Calu3 (cell line): Measurements from ENCODE around the gene SYNE2. TPM values are rescaled to one million over a fixed set of nuclear protein-coding genes. Genes with fewer than 3 reads are reported as not detected.

Experiments used
- BruUV-seq: library from RNA; stranded (reverse); fragments of 400-500 nt; replicated peaks from 2 replicates; lab custom pipeline; 2021; lab: Mats Ljungman, UMichigan
- CTCF ChIA-PET: fragments of 300-600 bp; sonication (Branson Sonifier 250); formaldehyde crosslinking; loops from one replicate; lab custom pipeline; 2022; ENCODE audit warnings: antibody characterized with exemption; lab: Charles Lee
- DNase-seq: peaks from one replicate; pipeline ENCODE4 v3.0.0; 2022
- H3K27ac Mint-ChIP-seq: one replicate; pipeline ENCODE4 v1.8.0; 2022; ENCODE audit warnings: mixed read lengths; ENCODE audit not compliant: unreplicated experiment
- H3K27me3 Mint-ChIP-seq: one replicate; pipeline ENCODE4 v1.8.0; 2022; ENCODE audit warnings: mixed read lengths; ENCODE audit not compliant: unreplicated experiment
- H3K36me3 Mint-ChIP-seq: one replicate; pipeline ENCODE4 v1.8.0; 2022; ENCODE audit warnings: mild to moderate bottlenecking, moderate library complexity, mixed read lengths; ENCODE audit not compliant: insufficient read depth, unreplicated experiment
- H3K4me1 Mint-ChIP-seq: one replicate; pipeline ENCODE4 v1.8.0; 2022; ENCODE audit warnings: mild to moderate bottlenecking, low read depth, mixed read lengths; ENCODE audit not compliant: unreplicated experiment
- H3K4me3 Mint-ChIP-seq: one replicate; pipeline ENCODE4 v1.8.0; 2022; ENCODE audit warnings: mild to moderate bottlenecking, low read depth, moderate library complexity, mixed read lengths; ENCODE audit not compliant: unreplicated experiment
- H3K9me3 Mint-ChIP-seq: one replicate; pipeline ENCODE4 v1.8.0; 2022; ENCODE audit warnings: low read depth, mixed read lengths; ENCODE audit not compliant: unreplicated experiment
- CTCF ChIP-seq: fragments of 200-600 bp; IDR thresholded peaks from one replicate; pipeline ENCODE4 v1.8.0; 2022; ENCODE audit warnings: antibody characterized with exemption; ENCODE audit not compliant: unreplicated experiment
- intact Hi-C: fragments of 100-400 bp; cut with micrococcal nuclease; formaldehyde crosslinking; loops from one replicate; pipeline ENCODE4 v1.10.0; 2022; ENCODE audit not compliant: unreplicated experiment
- total RNA-seq: library from RNA; stranded (reverse); gene quantifications from 2 replicates; pipeline ENCODE4 v1.2.3, GENCODE V29; 2022

The SYNE2 gene
- total RNA-seq, 1 experiment from 2014 or later = 171 TPM

GRCh38 chr14:63852271-63852816 is 460 bp upstream of the SYNE2 start:
- intact Hi-C loops = no loop called here
- DNase-seq = no peak
- CTCF ChIA-PET = interaction anchor here (0.6 to 2.0 kb wide), 5 partner anchors 11 to 124 kb away, joined by 3 to 6 read pairs (median 3); no protein-coding TSS in a partner anchor
- peak overlapping the region; percentile 75 for H3K4me3 Mint-ChIP-seq
- H3K9me3 Mint-ChIP-seq = no peaks in the 10 kb centered on the region
- peak overlapping the region; percentile 76 for H3K27ac Mint-ChIP-seq
- H3K27me3 Mint-ChIP-seq = no peaks in the 10 kb centered on the region
- no TSS peak for BruUV-seq
- peaks cover 20% of the 10 kb centered on the region for H3K4me1 Mint-ChIP-seq
- H3K36me3 Mint-ChIP-seq = peaks cover 32% of the 10 kb centered on the region
- TF ChIP-seq CTCF = no peak

- intact Hi-C loops = no loop called here
- TF ChIP-seq CTCF = no peak
- H3K9me3 Mint-ChIP-seq = no peaks in the 10 kb centered on the region
- peaks cover 32% of the 10 kb centered on the region for H3K36me3 Mint-ChIP-seq
- H3K4me1 Mint-ChIP-seq = peaks cover 28% of the 10 kb centered on the region
- peak; percentile 48 for DNase-seq
- H3K27ac Mint-ChIP-seq = peak overlapping the region; percentile 83
- no peaks in the 10 kb centered on the region for H3K27me3 Mint-ChIP-seq
- CTCF ChIA-PET = interaction anchor here (0.7 kb wide), 2 partner anchors 79 to 347 kb away, joined by 3 to 4 read pairs; no protein-coding TSS in a partner anchor
- H3K4me3 Mint-ChIP-seq = peak overlapping the region; percentile 75
- BruUV-seq = TSS peak; percentile 22
These were observed 1.1 kb downstream of the SYNE2 start for GRCh38 chr14:63853831-63854293.

GRCh38 chr14:63854330-63854729 is 1.5 kb downstream of the SYNE2 start:
- intact Hi-C loops = no loop called here
- Mint-ChIP-seq H3K9me3 (no peaks in the 10 kb centered on the region), H3K27me3 (no peaks in the 10 kb centered on the region), H3K4me3 (peak overlapping the region; percentile 75), H3K27ac (peak overlapping the region; percentile 83), H3K4me1 (peaks cover 28% of the 10 kb centered on the region), H3K36me3 (peaks cover 32% of the 10 kb centered on the region)
- TF ChIP-seq CTCF = no peak
- BruUV-seq = no TSS peak
- no peak for DNase-seq
- CTCF ChIA-PET = interaction anchor here (0.7 kb wide), 1 partner anchor 11 kb away, joined by 3 read pairs; no protein-coding TSS in a partner anchor

GRCh38 chr14:63855281-63855680 is 2.5 kb downstream of the SYNE2 start:
- TF ChIP-seq CTCF = no peak
- Mint-ChIP-seq H3K27ac (peak overlapping the region; percentile 83), H3K4me1 (peaks cover 37% of the 10 kb centered on the region), H3K4me3 (peak overlapping the region; percentile 75), H3K36me3 (peaks cover 32% of the 10 kb centered on the region), H3K9me3 (no peaks in the 10 kb centered on the region), H3K27me3 (no peaks in the 10 kb centered on the region)
- intact Hi-C loops = loop anchor here (5.0 kb wide), 1 partner anchor 42 kb away; no protein-coding TSS in a partner anchor
- no TSS peak for BruUV-seq
- no peak for DNase-seq
- CTCF ChIA-PET = interaction anchor here (1.7 kb wide), 1 partner anchor 9 kb away, joined by 4 read pairs; no protein-coding TSS in a partner anchor
